B cell (primary cell): Measurements from ENCODE around the gene SCRN2. TPM values are rescaled to one million over a fixed set of nuclear protein-coding genes. Genes with fewer than 3 reads are reported as not detected.
A peak's percentile ranks its signal among the peaks of the same experiment; 100 is the strongest.

ENCODE experiments used
- ATAC-seq: fragments of 200-7000 bp; cut with Tn5 transposase; one replicate; pipeline ENCODE4 v1.10.0; 2021; ENCODE audit warnings: low read depth, mild to moderate bottlenecking, moderate number of reproducible peaks, moderate library complexity
- CTCF ChIA-PET: fragments of 350-600 bp; sonication (Branson Sonifier 250); formaldehyde crosslinking; loops from one replicate; lab custom pipeline; 2021; ENCODE audit warnings: antibody characterized with exemption, inconsistent platforms; lab: Charles Lee
- POLR2A ChIA-PET: fragments of 350-600 bp; sonication (Branson Sonifier 250); formaldehyde crosslinking; loops from one replicate; lab custom pipeline; 2021; ENCODE audit warnings: antibody characterized with exemption; lab: Charles Lee
- DNase-seq: peaks from one replicate; pipeline ENCODE4 v3.0.0; 2013
- H2AFZ ChIP-seq: 2 replicates; pipeline ENCODE4 v1.6.1; 2012; ENCODE audit warnings: mild to moderate bottlenecking, low read depth, low read length; ENCODE audit not compliant: insufficient read depth, poor library complexity, severe bottlenecking
- H3K27ac ChIP-seq, 2 donors: 1 replicate in 1 of 2; 2 replicates in 1 of 2; pipeline ENCODE4 v1.5.1; 2012 to 2013; ENCODE audit warnings: low read length in 2 of 2, mild to moderate bottlenecking in 2 of 2, moderate library complexity in 1 of 2
- H3K27me3 ChIP-seq, 4 experiments: fragments of 200-600 bp in 1 of 4; sonication (generic) in 1 of 4; replicated peaks in 1 of 4; 1 replicate in 2 of 4; 2 replicates in 2 of 4; pipeline versions ENCODE4 v1.6.1 to v1.7.0; 2013 to 2016; ENCODE audit warnings: low read length in 3 of 4, mild to moderate bottlenecking in 2 of 4, mixed read lengths in 1 of 4, moderate library complexity in 1 of 4; ENCODE audit not compliant: insufficient read depth in 4 of 4, control insufficient read depth in 3 of 4; ENCODE audit errors: control extremely low read depth in 1 of 4
- H3K36me3 ChIP-seq, 2 experiments: replicated peaks in 1 of 2; 1 replicate in 1 of 2; 2 replicates in 1 of 2; pipeline versions ENCODE4 v1.6.1 to v1.7.1; 2013; ENCODE audit warnings: low read length in 1 of 2; ENCODE audit not compliant: insufficient read depth in 2 of 2, control insufficient read depth in 1 of 2; ENCODE audit errors: control extremely low read depth in 1 of 2, extremely low read depth in 1 of 2
- H3K4me1 ChIP-seq, 2 donors: fragments of 200-600 bp in 1 of 2; sonication (generic) in 1 of 2; 1 replicate in 1 of 2; 2 replicates in 1 of 2; pipeline versions ENCODE4 v1.5.1 to v1.6.1; 2013 to 2017; ENCODE audit warnings: low read length in 2 of 2; ENCODE audit not compliant: control insufficient read depth in 2 of 2, insufficient read depth in 2 of 2
- H3K4me2 ChIP-seq: replicated peaks from 2 replicates; pipeline ENCODE3; 2012; ENCODE audit warnings: mild to moderate bottlenecking, low read depth, low read length; ENCODE audit not compliant: poor library complexity, severe bottlenecking
- H3K4me3 ChIP-seq, 5 experiments: fragments of 200-600 bp in 1 of 5; sonication (generic) in 1 of 5; 1 replicate in 3 of 5; 2 replicates in 2 of 5; pipeline versions ENCODE4 v1.5.1 to v1.7.0; 2011 to 2016; ENCODE audit warnings: low read length in 4 of 5, mild to moderate bottlenecking in 4 of 5, low read depth in 2 of 5, control low read depth in 1 of 5, moderate library complexity in 1 of 5; ENCODE audit not compliant: insufficient read depth in 1 of 5; ENCODE audit errors: control extremely low read depth in 1 of 5, extremely low read depth in 1 of 5
- H3K79me2 ChIP-seq: fragments of 200-600 bp; sonication (generic); one replicate; pipeline ENCODE4 v1.6.0; 2016; ENCODE audit warnings: low read length; ENCODE audit not compliant: control insufficient read depth, insufficient read depth
- H3K9ac ChIP-seq: fragments of 200-600 bp; sonication (generic); 2 replicates; pipeline ENCODE4 v1.6.1; 2017; ENCODE audit warnings: mild to moderate bottlenecking, low read length, moderate library complexity
- H3K9me3 ChIP-seq, 3 donors: one replicate each; pipeline versions ENCODE4 v1.6.1 to v1.7.1; 2013; ENCODE audit warnings: low read length in 2 of 3; ENCODE audit not compliant: control insufficient read depth in 2 of 3, insufficient read depth in 1 of 3; ENCODE audit errors: control extremely low read depth in 1 of 3
- H4K20me1 ChIP-seq: 2 replicates; pipeline ENCODE4 v1.6.0; 2012; ENCODE audit warnings: mild to moderate bottlenecking, low read length; ENCODE audit not compliant: insufficient read depth, control insufficient read depth, poor library complexity, severe bottlenecking
- H3K27ac Mint-ChIP-seq: one replicate; pipeline ENCODE4 v1.8.0; 2021; ENCODE audit warnings: mixed read lengths
- H3K27me3 Mint-ChIP-seq: one replicate; pipeline ENCODE4 v1.8.0; 2021; ENCODE audit warnings: mixed read lengths
- H3K4me1 Mint-ChIP-seq: one replicate; pipeline ENCODE4 v1.8.0; 2021; ENCODE audit warnings: mixed read lengths
- H3K4me3 Mint-ChIP-seq: one replicate; pipeline ENCODE4 v1.8.0; 2021; ENCODE audit warnings: mixed read lengths
- H3K9me3 Mint-ChIP-seq: one replicate; pipeline ENCODE4 v1.8.0; 2022; ENCODE audit warnings: mixed read lengths; ENCODE audit not compliant: insufficient read depth
- CTCF ChIP-seq: fragments of 200-600 bp; IDR thresholded peaks from one replicate; pipeline ENCODE4 v1.8.0; 2022; ENCODE audit warnings: antibody characterized with exemption, mild to moderate bottlenecking
- EZH2 ChIP-seq: IDR thresholded peaks from 2 replicates; pipeline ENCODE4 v1.6.1; 2012; ENCODE audit warnings: borderline replicate concordance, low read depth, mild to moderate bottlenecking, moderate library complexity, low read length; ENCODE audit not compliant: insufficient read depth, poor library complexity, severe bottlenecking
- WGBS: methylation state at CpG from one replicate; pipeline ENCODE4 v1.1.5; 2013; ENCODE audit warnings: missing lambda C conversion rate; ENCODE audit not compliant: insufficient coverage; 5-methylcytosine and 5-hydroxymethylcytosine counted together
- intact Hi-C: fragments of 100-400 bp; cut with micrococcal nuclease; formaldehyde crosslinking; loops from one replicate; pipeline ENCODE4 v1.10.0; 2022
- polyA plus RNA-seq: library from polyadenylated mRNA; depleted of rRNA; stranded (reverse); fragments of >200 nt; gene quantifications from 2 replicates; pipeline ENCODE4 v1.2.3, GENCODE V29; 2012
- total RNA-seq, 2 donors: library from RNA; stranded (reverse); fragments of 120-200 nt in 1 of 2; gene quantifications; 1 replicate in 1 of 2; 2 replicates in 1 of 2; pipeline versions ENCODE4 v1.2.3 to v1.2.4, GENCODE V29; 2013 to 2022

SCRN2 gene
- total and polyA plus RNA-seq, 2 donors (not counting 1 experiment from before 2014, with no cell fraction given) = 47.8 to 71.9 TPM

- DNase-seq (peak; percentile 9), ATAC-seq (no peak)
- Histone ChIP-seq H3K36me3 (no peaks in the 10 kb centered on the region), H3K4me3 (no peak overlapping the region), H3K9me3 (peaks cover 0 to 9% (median 0%) of the 10 kb centered on the region in 3 donors), H3K27ac (no peak overlapping the region), H3K27me3 (peaks cover 0 to 64% (median 44%) of the 10 kb centered on the region in 4 experiments), H2AFZ (no peak overlapping the region), H3K9ac (no peak overlapping the region), H3K79me2 (peaks cover 10% of the 10 kb centered on the region), H3K4me1 (peaks cover 30 to 34% of the 10 kb centered on the region in 2 donors), H3K4me2 (no peak overlapping the region), H4K20me1 (no peaks in the 10 kb centered on the region)
- TF ChIP-seq EZH2 (no peak), CTCF (no peak)
- CTCF ChIA-PET = interaction anchor here (1.4 to 19.9 kb wide), 2 partner anchors 13 to 44 kb away, joined by 4 to 436 read pairs; partner anchors contain the start of gene SP2
- peaks cover 51% of the 10 kb centered on the region for H3K27me3 Mint-ChIP-seq
- no peak overlapping the region for H3K4me3 Mint-ChIP-seq
- peaks cover 25% of the 10 kb centered on the region for H3K4me1 Mint-ChIP-seq
- WGBS = no CpG with 5 or more reads among the region's 4 CpGs
- intact Hi-C loops = no loop called here
- no peaks in the 10 kb centered on the region for H3K9me3 Mint-ChIP-seq
- no peak overlapping the region for H3K27ac Mint-ChIP-seq
- POLR2A ChIA-PET = interaction anchor here (0.6 kb wide), 1 partner anchor 194 kb away, joined by 4 read pairs; no protein-coding TSS in a partner anchor
Measured at GRCh38 chr17:47844814-47845715, 4.0 kb upstream of the SCRN2 start.

DNA sequence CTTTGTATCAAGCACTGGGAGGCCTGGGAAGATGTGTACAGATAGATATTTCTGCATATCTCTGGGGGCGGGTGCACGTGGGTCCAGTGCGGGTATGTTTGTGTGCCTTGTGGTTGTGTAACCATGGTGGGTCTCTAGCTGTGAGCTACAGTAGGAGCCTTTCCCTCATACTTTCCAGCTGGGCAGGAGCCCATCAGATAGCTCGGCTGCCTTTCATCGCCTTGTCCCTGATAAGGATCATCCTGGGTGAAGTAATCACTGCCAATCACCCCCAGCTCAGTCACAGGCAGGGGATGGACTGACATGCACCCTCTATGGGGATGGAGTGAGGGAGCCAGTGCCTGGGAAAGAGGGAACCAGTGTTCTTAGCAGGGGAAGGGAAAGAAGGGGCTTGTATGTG lies 3.2 kb upstream of the SCRN2 start:
- Histone ChIP-seq H3K4me2 (no peak overlapping the region), H2AFZ (no peak overlapping the region), H3K27me3 (peaks cover 0 to 56% (median 36%) of the 10 kb centered on the region in 4 experiments), H3K9me3 (peaks cover 0 to 9% (median 0%) of the 10 kb centered on the region in 3 donors), H4K20me1 (no peaks in the 10 kb centered on the region), H3K36me3 (no peaks in the 10 kb centered on the region), H3K4me1 (peaks cover 30 to 32% of the 10 kb centered on the region in 2 donors), H3K79me2 (peaks cover 11% of the 10 kb centered on the region), H3K9ac (no peak overlapping the region), H3K27ac (no peak overlapping the region), H3K4me3 (no peak overlapping the region)
- no peak for ATAC-seq
- ChIA-PET CTCF (interaction anchor here (2.2 to 19.9 kb wide), 2 partner anchors 11 to 44 kb away, joined by 12 to 436 read pairs; partner anchors contain the start of gene SP2), POLR2A (interaction anchor here (0.6 kb wide), 1 partner anchor 193 kb away, joined by 4 read pairs; no protein-coding TSS in a partner anchor)
- H3K9me3 Mint-ChIP-seq = no peaks in the 10 kb centered on the region
- TF ChIP-seq EZH2 = no peak
- no peak for TF ChIP-seq CTCF
- no peak overlapping the region for H3K4me3 Mint-ChIP-seq
- no peak for DNase-seq
- peaks cover 30% of the 10 kb centered on the region for H3K4me1 Mint-ChIP-seq
- WGBS = 100% methylated on average over 2 of the region's 5 CpGs
- intact Hi-C loops = no loop called here
- no peak overlapping the region for H3K27ac Mint-ChIP-seq
- H3K27me3 Mint-ChIP-seq = peaks cover 45% of the 10 kb centered on the region
